H1 (cell line): ENCODE measurements around the gene KIR3DL3. TPM values are rescaled to one million over a fixed set of nuclear protein-coding genes. Genes with fewer than 3 reads are reported as not detected.

Experiments used
- CTCF ChIA-PET: fragments of 300-600 bp; sonication (Branson Sonifier 250); formaldehyde crosslinking; loops from one replicate; lab custom pipeline; 2021; ENCODE audit not compliant: partially characterized antibody; lab: Charles Lee
- POLR2A ChIA-PET: fragments of 300-600 bp; sonication (Branson Sonifier 250); formaldehyde crosslinking; loops from one replicate; lab custom pipeline; 2021; ENCODE audit warnings: inconsistent platforms; ENCODE audit not compliant: partially characterized antibody; lab: Charles Lee
- DNase-seq, 2 experiments: peaks; one replicate each; pipeline versions ENCODE4 v3.0.0 to v3.0.0-alpha.2; 2010 to 2022; ENCODE audit warnings: low spot score in 2 of 2, low read depth in 1 of 2, mixed read lengths in 1 of 2
- FAIRE-seq: peaks from 2 replicates; lab custom pipeline; 2011; peaks lifted over from hg19 to GRCh38; lab: Jason Lieb, UNC
- H2AFZ ChIP-seq: 2 replicates; pipeline ENCODE4 v1.8.1; 2012; ENCODE audit warnings: low read length, inconsistent platforms
- H2AK5ac ChIP-seq: 2 replicates; pipeline ENCODE4 v1.6.1; 2013; ENCODE audit warnings: low read depth, low read length
- H2BK120ac ChIP-seq: replicated peaks from 2 replicates; pipeline ENCODE3; 2013; ENCODE audit warnings: low read depth, low read length, inconsistent platforms
- H2BK12ac ChIP-seq: 2 replicates; pipeline ENCODE4 v1.6.1; 2013; ENCODE audit warnings: low read depth, low read length
- H2BK15ac ChIP-seq: 2 replicates; pipeline ENCODE4 v1.6.1; 2013; ENCODE audit warnings: low read length
- H2BK20ac ChIP-seq: 2 replicates; pipeline ENCODE4 v1.6.1; 2013; ENCODE audit warnings: low read length
- H2BK5ac ChIP-seq: 2 replicates; pipeline ENCODE4 v1.6.1; 2013; ENCODE audit warnings: low read depth, low read length
- H3K14ac ChIP-seq: 2 replicates; pipeline ENCODE4 v1.6.1; 2013; ENCODE audit warnings: inconsistent platforms; ENCODE audit not compliant: insufficient read length
- H3K18ac ChIP-seq: 2 replicates; pipeline ENCODE4 v1.6.1; 2013; ENCODE audit warnings: low read length; ENCODE audit errors: extremely low read depth
- H3K23ac ChIP-seq: 2 replicates; pipeline ENCODE4 v1.6.1; 2013; ENCODE audit warnings: inconsistent platforms; ENCODE audit not compliant: insufficient read length
- H3K23me2 ChIP-seq: 2 replicates; pipeline ENCODE4 v1.6.1; 2013; ENCODE audit warnings: low read depth, low read length
- H3K27ac ChIP-seq: 2 replicates; pipeline ENCODE4 v1.6.1; 2011; ENCODE audit warnings: low read depth, low read length, inconsistent platforms
- H3K27me3 ChIP-seq, 4 experiments: replicated peaks in 1 of 4; 1 replicate in 1 of 4; 2 replicates in 3 of 4; pipeline versions ENCODE4 v1.6.1 to v1.8.1; 2011 to 2013; ENCODE audit warnings: low read length in 3 of 4, mild to moderate bottlenecking in 3 of 4, inconsistent platforms in 2 of 4, mixed read lengths in 2 of 4, moderate library complexity in 1 of 4; ENCODE audit not compliant: control insufficient read depth in 3 of 4, insufficient read depth in 3 of 4; ENCODE audit errors: extremely low read depth in 1 of 4
- H3K36me3 ChIP-seq, 4 experiments: 2 replicates each; pipeline versions ENCODE4 v1.6.1 to v1.8.1; 2011 to 2013; ENCODE audit warnings: mild to moderate bottlenecking in 4 of 4, low read length in 3 of 4, moderate library complexity in 2 of 4, control low read depth in 1 of 4, inconsistent platforms in 1 of 4; ENCODE audit not compliant: insufficient read depth in 4 of 4, control insufficient read depth in 2 of 4
- H3K4ac ChIP-seq: replicated peaks from 2 replicates; pipeline ENCODE3; 2013; ENCODE audit warnings: low read length, low read depth, mixed read lengths, inconsistent platforms; ENCODE audit not compliant: insufficient read length
- H3K4me1 ChIP-seq, 4 experiments: replicated peaks in 1 of 4; 1 replicate in 1 of 4; 2 replicates in 3 of 4; pipeline versions ENCODE4 v1.6.1 to v1.8.1; 2011 to 2013; ENCODE audit warnings: low read length in 3 of 4, inconsistent platforms in 2 of 4, mixed read lengths in 1 of 4; ENCODE audit not compliant: insufficient read depth in 4 of 4, control insufficient read depth in 3 of 4
- H3K4me2 ChIP-seq, 2 experiments: 2 replicates each; pipeline versions ENCODE4 v1.6.1 to v1.8.1; 2011 to 2013; ENCODE audit warnings: low read depth in 2 of 2, low read length in 2 of 2, control low read depth in 1 of 2, inconsistent platforms in 1 of 2, mild to moderate bottlenecking in 1 of 2; ENCODE audit not compliant: insufficient read depth in 1 of 2
- H3K4me3 ChIP-seq, 4 experiments: fragments of 200-600, 300-600 bp in 1 of 4; sonication (generic), shearing (Covaris generic), sonication (Bioruptor Twin) in 1 of 4; 2 replicates each; pipeline versions ENCODE4 v1.5.1 to v1.8.1; 2011 to 2016; ENCODE audit warnings: low read length in 4 of 4, low read depth in 3 of 4, control low read depth in 2 of 4, inconsistent platforms in 2 of 4, mild to moderate bottlenecking in 2 of 4, mixed read lengths in 1 of 4, moderate library complexity in 1 of 4; ENCODE audit not compliant: insufficient read depth in 2 of 4; ENCODE audit errors: extremely low read depth in 1 of 4
- H3K56ac ChIP-seq: replicated peaks from 2 replicates; pipeline ENCODE3; 2013; ENCODE audit warnings: low read depth, mild to moderate bottlenecking, mixed read lengths, low read length, inconsistent platforms; ENCODE audit not compliant: insufficient read length
- H3K79me1 ChIP-seq: 2 replicates; pipeline ENCODE4 v1.6.1; 2013; ENCODE audit warnings: low read depth, low read length, control low read depth
- H3K79me2 ChIP-seq, 2 experiments: 2 replicates each; pipeline versions ENCODE4 v1.6.1 to v1.8.1; 2012 to 2013; ENCODE audit warnings: low read length in 2 of 2, mild to moderate bottlenecking in 2 of 2, inconsistent platforms in 1 of 2; ENCODE audit not compliant: insufficient read depth in 2 of 2, control insufficient read depth in 1 of 2
- H3K9ac ChIP-seq, 4 experiments: replicated peaks in 1 of 4; 1 replicate in 1 of 4; 2 replicates in 3 of 4; pipeline versions ENCODE4 v1.6.1 to v1.8.1; 2011 to 2013; ENCODE audit warnings: low read depth in 3 of 4, low read length in 3 of 4, control low read depth in 2 of 4, mild to moderate bottlenecking in 2 of 4, moderate library complexity in 2 of 4, inconsistent platforms in 1 of 4; ENCODE audit errors: extremely low read depth in 1 of 4
- H3K9me3 ChIP-seq, 2 experiments: 2 replicates each; pipeline versions ENCODE4 v1.6.1 to v1.8.1; 2012 to 2013; ENCODE audit warnings: mild to moderate bottlenecking in 2 of 2, moderate library complexity in 2 of 2, control low read depth in 1 of 2, inconsistent platforms in 1 of 2, low read depth in 1 of 2, low read length in 1 of 2, mixed read lengths in 1 of 2; ENCODE audit not compliant: insufficient read depth in 2 of 2
- H4K20me1 ChIP-seq, 2 experiments: replicated peaks in 1 of 2; 2 replicates each; pipeline versions ENCODE3 to v1.8.1; 2011 to 2013; ENCODE audit warnings: inconsistent platforms in 2 of 2, low read length in 2 of 2, mild to moderate bottlenecking in 1 of 2; ENCODE audit not compliant: insufficient read depth in 2 of 2, control insufficient read depth in 1 of 2
- H4K5ac ChIP-seq: 2 replicates; pipeline ENCODE4 v1.6.1; 2013; ENCODE audit warnings: low read length, low read depth, mixed read lengths, inconsistent platforms; ENCODE audit not compliant: insufficient read length
- H4K8ac ChIP-seq: 2 replicates; pipeline ENCODE4 v1.8.0; 2013; ENCODE audit warnings: mild to moderate bottlenecking, moderate library complexity, low read length, inconsistent platforms; ENCODE audit not compliant: insufficient read depth; ENCODE audit errors: extremely low read depth
- H4K91ac ChIP-seq: replicated peaks from 2 replicates; pipeline ENCODE3; 2013; ENCODE audit warnings: low read length, mixed read lengths, inconsistent platforms; ENCODE audit not compliant: insufficient read length
- ASH2L ChIP-seq: fragments of 200-600, 300-600 bp; sonication (generic); IDR thresholded peaks from one replicate; pipeline ENCODE4 v1.7.1; 2017; ENCODE audit warnings: low read length
- BCL11A ChIP-seq, 2 experiments: IDR thresholded peaks; one replicate each; pipeline ENCODE4 v1.6.1; 2011; ENCODE audit warnings: low read depth in 2 of 2, low read length in 2 of 2, mild to moderate bottlenecking in 2 of 2
- MAX ChIP-seq: IDR thresholded peaks from 2 replicates; pipeline ENCODE4 v1.6.1; 2012; ENCODE audit warnings: inconsistent platforms
- NANOG ChIP-seq: IDR thresholded peaks from 2 replicates; pipeline ENCODE4 v1.6.1; 2011; ENCODE audit warnings: low read length, low read depth, mild to moderate bottlenecking, inconsistent platforms; ENCODE audit not compliant: insufficient read depth, poor library complexity, severe bottlenecking
- SIX5 ChIP-seq: IDR thresholded peaks from 2 replicates; pipeline ENCODE4 v1.6.1; 2011; ENCODE audit warnings: mild to moderate bottlenecking, low read depth, low read length
- SP2 ChIP-seq: IDR thresholded peaks from 2 replicates; pipeline ENCODE4 v1.6.1; 2012; ENCODE audit warnings: mild to moderate bottlenecking, low read length, inconsistent platforms
- WGBS, 2 experiments: shearing (Covaris generic) in 1 of 2; methylation state at CpG; one replicate each; pipeline versions ENCODE4 v1.1.6 to v1.1.7; 2013 to 2015; ENCODE audit warnings: low lambda C conversion rate in 2 of 2, mixed read lengths in 2 of 2, inconsistent platforms in 1 of 2, low coverage in 1 of 2, missing lambda C conversion rate in 1 of 2; ENCODE audit not compliant: insufficient replicate concordance in 2 of 2, insufficient coverage in 1 of 2, insufficient read length in 1 of 2; ENCODE audit errors: extremely low coverage in 1 of 2, missing lambda C conversion rate in 1 of 2; 5-methylcytosine and 5-hydroxymethylcytosine counted together
- polyA plus RNA-seq, 7 experiments: library from polyadenylated mRNA; depleted of rRNA in 3 of 7; stranded (reverse) in 5 of 7; unstranded in 2 of 7; fragments of >200 nt in 5 of 7; fragments of 200-250 nt in 2 of 7; gene quantifications; 1 replicate in 5 of 7; 2 replicates in 1 of 7; 4 replicates in 1 of 7; pipeline versions ENCODE4 v1.2.1 to v1.2.3, GENCODE V29; 2011 to 2013; ENCODE audit warnings: missing spikeins in 2 of 7, mixed read lengths in 2 of 7
- total RNA-seq: library from RNA; stranded (reverse); fragmentation: NEBNext Ultra II Directional; extraction: Animal tissue kit (Norgen Biotek cat#: 25700); gene quantifications from 2 replicates; pipeline ENCODE4 v1.2.1, GENCODE V29; 2021

KIR3DL3 gene
- total and polyA plus RNA-seq, 2 of the 8 experiments (the other 6 are each of a cell fraction or from before 2014, with no cell fraction given): not detected

GRCh38 chr19:54691582-54692297 is 32.5 kb upstream of the KIR3DL3 start:
- no peak overlapping the region for H3K56ac ChIP-seq
- no peak overlapping the region for H2AFZ ChIP-seq
- no peak overlapping the region for H3K27ac ChIP-seq
- H3K79me2 ChIP-seq: no peaks in the 10 kb centered on the region
- no peak overlapping the region for H2BK120ac ChIP-seq
- ChIA-PET POLR2A (no interaction called here), CTCF (no interaction called here)
- H3K4ac ChIP-seq: no peak overlapping the region
- H3K4me3 ChIP-seq: no peak overlapping the region
- H3K4me2 ChIP-seq: no peak overlapping the region
- 68% methylated on average over 9 of the region's 9 CpGs; no CpG with 5 or more reads in 1 of the 2 experiments for WGBS, 2 experiments
- H3K27me3 ChIP-seq: no peaks in the 10 kb centered on the region
- H3K4me1 ChIP-seq: no peaks in the 10 kb centered on the region
- no peak overlapping the region for H2BK12ac ChIP-seq
- H2BK15ac ChIP-seq: no peak overlapping the region
- H4K91ac ChIP-seq: no peak overlapping the region
- H3K36me3 ChIP-seq: no peaks in the 10 kb centered on the region
- no peaks in the 10 kb centered on the region for H4K20me1 ChIP-seq
- no peak overlapping the region for H2AK5ac ChIP-seq
- H3K18ac ChIP-seq: no peak overlapping the region
- no peak for FAIRE-seq
- no peak overlapping the region for H4K8ac ChIP-seq
- no peak overlapping the region for H3K23ac ChIP-seq
- DNase-seq: no peak
- H4K5ac ChIP-seq: no peak overlapping the region
- no peaks in the 10 kb centered on the region for H3K79me1 ChIP-seq
- H2BK20ac ChIP-seq: no peak overlapping the region
- H3K9me3 ChIP-seq: peaks cover 52 to 70% of the 10 kb centered on the region in 2 experiments
- H3K14ac ChIP-seq: no peak overlapping the region
- H3K9ac ChIP-seq: no peak overlapping the region
- H2BK5ac ChIP-seq: no peak overlapping the region
- H3K23me2 ChIP-seq: no peaks in the 10 kb centered on the region
- no peak for TF ChIP-seq SP2
- TF ChIP-seq ASH2L: no peak
- no peak for TF ChIP-seq BCL11A (IDR thresholded peaks at IDR 0.05; ENCODE audit: low read depth in 2 of 2, low read length in 2 of 2)
- no peak for TF ChIP-seq NANOG
- TF ChIP-seq SIX5: no peak
- no peak for TF ChIP-seq MAX
